ENCODE data around the gene C2CD4C.
"Not testable (repeated sequence)": the region's sequence is repeated elsewhere in the genome, so short reads cannot be mapped to it uniquely, and the experiment has no call there.

- not testable (repeated sequence) for TF ChIP-seq CTCF (conservative IDR thresholded peaks at IDR 0.05; ENCODE audit: low read depth, low read length); EZH2 (IDR thresholded peaks at IDR 0.05; ENCODE audit: borderline replicate concordance, low read depth, low read length, poor library complexity, severe bottlenecking)
Observed at GRCh38 chr19:380618-381219, 28.2 kb downstream of the C2CD4C start.

Data from A673 (cell line).